Measurements from ENCODE around the gene CASTOR1. TPM values are rescaled to one million over a fixed set of nuclear protein-coding genes. Genes with fewer than 3 reads are reported as not detected.

Gene CASTOR1
- polyA plus RNA-seq, 4 donors = 8.7 to 15.9 (median 12.8) TPM

- DNase-seq (ENCODE audit: low read depth in 4 of 4, low spot score in 2 of 4) = no peak
Measured at GRCh38 chr22:30247561-30247960, 41.7 kb downstream of the CASTOR1 start.

- no peak for DNase-seq (ENCODE audit: low read depth in 4 of 4, low spot score in 2 of 4)
Measured at GRCh38 chr22:30246814-30247376, 42.4 kb downstream of the CASTOR1 start.

GRCh38 chr22:30245985-30246813, 43.1 kb downstream of the CASTOR1 start, which contains the start of gene LIF:
TSS of gene LIF (minus strand) at chr22:30246759. CDS start at chr22:30246695, 64 bp downstream.
- DNase-seq (ENCODE audit: low read depth in 4 of 4, low spot score in 2 of 4) = no peak

GRCh38 chr22:30245181-30245984, 43.9 kb downstream of the CASTOR1 start:
- no peak for DNase-seq (ENCODE audit: low read depth in 4 of 4, low spot score in 2 of 4)

- no peak for DNase-seq (ENCODE audit: low read depth in 4 of 4, low spot score in 2 of 4)
Measured at GRCh38 chr22:30244641-30245040, 44.7 kb downstream of the CASTOR1 start.

- no peak for DNase-seq (ENCODE audit: low read depth in 4 of 4, low spot score in 2 of 4)
Measured at GRCh38 chr22:30244066-30244465, 45.2 kb downstream of the CASTOR1 start.

GRCh38 chr22:30243661-30244060, 45.6 kb downstream of the CASTOR1 start:
- no peak for DNase-seq (ENCODE audit: low read depth in 4 of 4, low spot score in 2 of 4)

GRCh38 chr22:30241576-30242371, 47.5 kb downstream of the CASTOR1 start:
- no peak for DNase-seq (ENCODE audit: low read depth in 4 of 4, low spot score in 2 of 4)

GRCh38 chr22:30240541-30241417, 48.5 kb downstream of the CASTOR1 start:
- no peak for DNase-seq (ENCODE audit: low read depth in 4 of 4, low spot score in 2 of 4)

- DNase-seq (ENCODE audit: low read depth in 4 of 4, low spot score in 2 of 4) = no peak
Measured at GRCh38 chr22:30239488-30240405, 49.6 kb downstream of the CASTOR1 start.

- DNase-seq (ENCODE audit: low read depth in 4 of 4, low spot score in 2 of 4) = no peak
Measured at GRCh38 chr22:30238661-30239487, 50.4 kb downstream of the CASTOR1 start.

GRCh38 chr22:30238136-30238535, 51.2 kb downstream of the CASTOR1 start:
- no peak for DNase-seq (ENCODE audit: low read depth in 4 of 4, low spot score in 2 of 4)

GRCh38 chr22:30236875-30237274, 52.4 kb downstream of the CASTOR1 start:
- DNase-seq (ENCODE audit: low read depth in 4 of 4, low spot score in 2 of 4) = no peak

- DNase-seq (ENCODE audit: low read depth in 4 of 4, low spot score in 2 of 4) = no peak
Measured at GRCh38 chr22:30235687-30236170, 53.6 kb downstream of the CASTOR1 start.

Measured in left renal cortex interstitium (tissue), 4 donors.